ENCODE measurements around the gene BEST4.
"Not testable (repeated sequence)": the region's sequence is repeated elsewhere in the genome, so short reads cannot be mapped to it uniquely, and the experiment has no call there.

Gene BEST4

DNA sequence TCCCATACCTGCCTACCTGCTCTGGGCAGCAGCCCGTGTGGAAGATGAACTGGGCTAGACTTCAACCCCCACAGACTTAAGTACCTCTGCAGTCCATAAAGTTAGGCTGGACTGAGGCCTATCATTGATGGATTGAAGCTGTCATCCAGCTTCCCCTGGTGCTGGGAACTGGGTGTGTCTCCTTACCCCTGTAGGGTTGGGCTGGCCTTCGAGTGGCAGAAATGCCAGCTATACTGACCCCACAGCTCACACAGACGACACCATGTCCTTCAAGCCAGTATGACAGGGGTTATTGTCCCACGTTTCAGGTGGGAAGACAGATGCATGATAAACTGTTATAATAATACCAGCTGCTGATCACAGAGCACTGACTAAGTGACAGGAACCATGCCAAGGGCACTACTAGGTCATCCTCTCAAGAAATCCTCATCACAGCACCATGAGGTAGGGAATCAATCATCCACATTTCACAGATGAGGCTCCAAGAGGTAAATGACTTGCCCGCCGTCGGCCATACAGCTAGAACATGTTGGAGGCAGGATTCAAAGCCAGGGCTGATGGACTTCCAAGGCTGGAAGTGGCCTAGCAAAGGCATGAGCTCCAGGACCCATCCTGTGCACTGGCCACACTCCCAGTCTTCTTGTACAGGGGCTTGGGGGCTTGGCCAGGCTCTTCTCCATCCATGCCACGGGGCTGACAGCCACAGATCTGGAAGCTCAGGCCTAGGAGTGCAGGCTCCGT, at the start of gene BEST4:
TSS of gene BEST4 (minus strand) at position 51 of the 741 bp plus-strand sequence. CDS start 465 bp downstream, outside the sequence.
- no peak for DNase-seq

DNA sequence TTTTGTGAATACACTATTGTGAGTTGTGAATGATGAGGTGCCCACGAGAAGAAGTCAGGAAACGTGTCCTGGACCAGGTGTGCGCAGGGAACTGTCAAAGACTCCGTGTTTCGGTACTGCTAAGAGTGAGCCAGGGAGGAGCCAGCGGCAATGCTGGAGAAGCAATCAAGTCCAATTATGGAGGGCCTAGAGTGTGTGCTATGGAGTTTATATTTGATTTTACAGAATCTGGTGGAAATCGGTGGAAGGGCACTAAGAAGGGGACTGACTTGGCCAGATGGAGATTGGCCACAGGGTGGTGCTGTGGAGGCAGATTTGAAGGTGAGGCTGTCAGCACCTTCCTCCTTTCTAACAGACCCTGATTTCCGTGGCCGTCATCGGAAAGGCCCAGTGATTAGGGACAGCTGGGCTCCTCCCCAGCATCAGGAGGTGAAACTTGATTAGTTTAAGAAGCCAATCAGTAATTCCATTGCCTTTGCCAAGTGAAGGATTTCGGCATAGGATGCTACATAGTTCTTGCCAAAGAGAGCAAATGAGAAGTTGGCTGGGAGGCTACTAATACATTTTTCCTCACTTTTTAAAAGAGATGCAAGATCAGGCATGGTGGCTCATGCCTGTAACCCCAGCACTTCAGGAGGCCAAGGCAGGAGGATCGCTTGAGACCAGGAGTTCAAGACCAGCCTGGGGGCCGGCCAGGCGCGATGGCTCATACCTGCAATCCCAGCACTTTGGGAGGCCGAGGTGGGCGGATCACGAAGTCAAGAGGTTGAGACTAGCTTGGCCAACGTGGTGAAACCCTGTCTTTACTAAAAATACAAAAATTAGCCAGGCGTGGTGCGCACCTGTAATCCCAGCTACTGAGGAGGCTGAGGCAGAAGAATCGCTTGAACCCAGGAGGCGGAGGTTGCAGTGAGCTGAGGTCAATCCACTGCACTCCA, 48.0 kb upstream of the BEST4 start:
- peak; percentile 54 for DNase-seq

DNA sequence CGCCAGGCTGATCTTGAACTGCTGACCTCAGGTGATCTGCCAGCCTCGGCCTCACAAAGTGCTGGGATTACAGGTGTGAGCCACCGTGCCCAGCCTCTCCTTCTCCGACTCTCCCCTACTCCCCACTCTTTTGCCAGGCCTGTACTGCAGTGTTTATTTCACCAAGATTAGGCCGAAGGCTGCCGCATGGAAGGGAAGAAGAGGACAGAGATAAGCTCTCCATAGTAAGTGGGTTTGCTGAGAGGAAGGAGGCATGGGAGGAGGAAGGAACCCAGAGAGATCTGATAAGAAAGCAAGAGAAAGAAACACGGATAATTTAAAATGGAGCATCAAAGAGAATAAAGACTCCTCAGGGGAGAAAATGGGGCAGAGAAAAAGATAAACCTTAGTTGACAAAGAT, 46.4 kb upstream of the BEST4 start:
- DNase-seq = no peak

DNA sequence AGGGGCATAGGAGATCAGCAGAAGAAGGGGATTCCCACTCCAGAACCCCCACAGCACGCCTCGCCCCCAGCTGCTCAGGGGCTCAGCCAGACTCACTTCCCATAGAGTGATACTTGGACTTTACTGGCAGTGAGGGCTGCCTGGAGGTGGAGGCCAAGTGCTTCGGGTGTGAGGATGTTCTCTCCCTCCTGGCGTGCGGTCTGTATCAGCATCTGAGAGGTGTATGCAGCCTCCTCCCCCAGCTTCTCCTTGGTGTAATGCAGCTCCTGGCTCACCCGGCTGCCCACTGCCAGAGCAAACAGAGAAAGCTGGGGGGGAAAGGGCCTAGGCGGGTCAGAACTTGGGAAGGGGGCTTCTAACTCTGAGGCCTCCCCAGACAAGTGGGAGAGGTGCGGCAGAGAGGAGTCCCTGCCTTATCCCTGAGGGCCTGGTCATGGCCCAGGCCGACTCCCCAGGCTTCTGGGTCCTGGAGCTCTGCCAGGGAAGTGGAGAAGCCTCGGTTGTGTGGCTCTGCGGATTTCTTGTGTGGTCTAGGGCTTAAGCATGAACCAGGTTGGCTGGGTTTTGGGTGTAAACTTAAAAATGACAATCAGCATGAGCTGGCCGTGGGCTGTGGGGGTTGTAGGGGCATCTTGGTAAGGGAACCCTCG, 44.2 kb upstream of the BEST4 start:
- no peak for DNase-seq

GRCh38 chr1:44831516-44831915, 43.5 kb upstream of the BEST4 start:
- no peak for DNase-seq

DNA sequence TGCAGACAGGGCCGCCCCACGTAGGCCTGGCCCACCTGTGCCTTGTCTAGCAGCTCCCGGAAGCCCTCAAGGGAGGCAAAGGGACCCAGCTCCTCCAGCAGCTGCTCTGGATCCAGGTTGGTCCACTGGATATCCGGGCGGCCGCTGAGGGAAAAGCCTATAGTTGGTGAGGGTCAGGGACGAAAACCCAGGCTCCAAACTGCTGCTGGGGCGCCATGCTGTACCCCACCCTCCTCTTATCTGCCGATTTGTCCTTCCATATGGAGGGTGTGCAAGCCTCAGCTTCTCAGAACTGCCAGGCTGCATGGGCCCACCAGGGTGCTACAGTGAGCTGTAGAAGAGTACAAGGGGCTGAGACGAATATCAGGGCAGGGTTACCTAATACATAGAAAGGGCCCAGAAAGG, 42.9 kb upstream of the BEST4 start:
- DNase-seq = no peak

- DNase-seq = no peak
Measured at GRCh38 chr1:44829506-44830384, 41.8 kb upstream of the BEST4 start.

DNA sequence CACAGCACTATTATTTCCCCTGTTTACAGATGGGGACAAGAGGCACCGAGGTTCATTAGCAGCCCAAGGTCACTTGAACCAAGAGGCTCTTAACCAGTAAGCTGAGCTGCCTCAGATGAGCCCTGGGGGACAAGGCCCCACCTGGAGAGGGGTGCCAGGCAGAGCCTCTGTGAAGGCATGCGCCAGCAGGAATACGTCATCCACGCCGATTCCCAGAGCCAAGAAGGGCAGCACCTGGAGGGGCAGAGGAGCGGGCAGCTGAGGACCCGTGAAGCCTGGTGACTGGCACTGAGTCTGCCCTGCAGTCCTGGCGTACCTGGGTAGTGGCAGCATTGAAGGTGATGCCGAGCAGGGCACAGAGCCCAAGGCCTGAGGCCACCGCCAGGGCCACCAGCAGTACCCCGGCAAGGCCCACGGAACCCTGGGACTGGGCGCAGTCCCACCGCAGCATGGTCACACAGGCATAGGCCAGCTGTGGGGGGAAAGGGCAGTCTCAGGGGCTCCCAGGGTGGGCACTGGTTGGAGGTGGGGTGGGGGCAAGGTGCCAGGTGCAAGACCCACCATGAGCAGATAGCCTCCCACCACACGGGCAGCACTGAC, 41.0 kb upstream of the BEST4 start:
- DNase-seq = no peak

DNA sequence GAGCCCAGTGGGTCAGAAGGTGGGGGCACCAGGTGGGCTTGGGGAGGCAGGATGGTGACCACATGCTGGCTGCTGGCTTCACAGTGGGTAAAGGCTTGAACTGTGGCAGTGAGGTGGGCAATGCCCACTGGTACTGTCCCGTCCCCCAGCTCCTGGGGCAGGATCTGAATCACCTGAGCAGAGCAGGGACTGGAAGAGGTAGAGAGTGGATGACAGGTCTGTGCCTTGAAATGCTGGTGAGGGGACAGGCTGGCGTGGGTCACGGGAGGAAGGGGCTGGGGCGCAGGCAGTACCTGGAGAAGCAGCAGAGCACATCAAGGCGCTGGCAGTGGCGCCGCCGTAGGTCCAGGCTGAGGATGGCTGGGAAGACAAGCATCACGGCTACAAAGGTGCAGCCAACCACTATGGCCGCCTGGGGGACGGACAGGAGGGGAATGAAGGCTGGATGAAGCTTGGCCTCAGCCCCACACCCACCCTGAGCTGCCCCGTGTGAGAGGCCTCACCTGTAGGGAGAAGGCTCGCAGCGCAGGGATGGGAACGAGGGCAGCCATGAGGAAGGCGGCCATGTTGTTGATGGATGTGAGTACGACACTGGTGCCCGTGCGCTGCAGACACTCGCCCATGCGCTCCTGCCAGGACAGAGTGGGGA, 40.2 kb upstream of the BEST4 start:
- DNase-seq = no peak

DNA sequence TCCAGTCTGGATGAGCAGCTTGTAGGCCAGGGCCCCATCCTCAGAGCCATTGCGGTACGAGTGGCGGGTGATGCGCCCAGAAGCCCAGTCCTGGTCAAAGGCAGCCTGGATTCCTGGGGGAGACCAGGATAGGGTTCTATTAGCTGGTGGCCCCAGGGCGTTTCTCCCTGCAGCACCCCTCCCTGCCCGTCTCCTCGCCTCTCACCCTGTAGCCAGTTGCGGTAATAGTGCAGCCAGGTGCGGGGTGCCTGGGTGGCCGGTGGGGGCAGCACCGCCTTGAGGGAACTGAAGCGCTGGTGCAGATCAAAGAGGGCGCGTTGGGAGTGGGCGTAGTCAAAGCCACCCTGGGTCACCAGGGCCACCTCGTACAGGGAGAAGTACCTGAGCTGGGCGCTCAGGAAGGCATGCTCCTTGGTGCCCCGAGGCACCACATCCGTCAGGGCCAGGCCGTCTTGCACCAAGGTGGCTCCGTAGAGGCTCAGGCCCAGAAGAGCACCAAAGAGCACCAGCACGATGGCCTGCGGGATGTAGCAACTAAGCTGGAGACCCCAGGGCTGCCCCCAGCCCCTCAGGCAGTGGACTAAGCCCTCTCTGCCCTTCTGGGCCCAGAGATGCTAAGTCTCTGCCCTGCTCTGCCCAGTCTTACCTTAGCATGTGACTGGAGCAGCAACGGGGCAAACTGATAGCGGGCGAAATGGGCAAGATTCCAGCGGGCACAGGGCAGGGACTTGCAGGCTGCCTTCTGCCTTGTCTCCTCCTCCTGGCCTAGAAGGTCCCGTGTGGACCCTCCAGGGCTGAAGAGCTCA, 39.4 kb upstream of the BEST4 start:
- DNase-seq = no peak

- no peak for DNase-seq
Measured at GRCh38 chr1:44826375-44827196, 38.6 kb upstream of the BEST4 start.

- DNase-seq = not testable (repeated sequence)
Measured at GRCh38 chr1:44824392-44824791, 36.4 kb upstream of the BEST4 start.

- DNase-seq = no peak
Measured at GRCh38 chr1:44822981-44823451, 35.0 kb upstream of the BEST4 start.

DNA sequence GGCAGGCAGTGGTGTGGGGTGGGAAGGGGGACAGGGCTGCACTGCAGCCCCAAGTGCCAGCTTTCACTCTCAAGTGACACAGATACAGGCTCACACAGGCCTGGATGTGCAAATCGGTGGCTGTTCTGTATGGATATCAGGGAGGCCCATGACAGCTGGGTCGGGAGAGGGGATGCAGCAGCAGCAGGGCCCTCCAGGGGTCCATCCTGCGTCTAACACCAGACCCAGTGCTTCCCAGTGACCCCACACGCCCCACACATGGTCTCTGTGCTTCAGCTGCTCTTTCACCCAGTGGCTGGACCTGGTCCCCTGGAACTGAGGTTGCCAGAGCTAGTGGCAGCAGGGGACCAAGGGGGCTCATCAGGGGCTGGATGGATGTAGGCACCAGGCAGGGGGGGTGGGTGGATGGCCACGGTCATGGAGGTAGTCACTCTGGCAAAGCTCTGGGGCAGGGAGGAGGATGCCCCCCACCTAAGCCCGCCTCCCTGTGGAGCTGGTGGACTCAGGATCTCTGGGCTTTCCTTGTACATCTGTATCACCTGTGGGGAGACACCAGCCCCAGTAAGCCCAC, 34.2 kb upstream of the BEST4 start:
- no peak for DNase-seq

DNA sequence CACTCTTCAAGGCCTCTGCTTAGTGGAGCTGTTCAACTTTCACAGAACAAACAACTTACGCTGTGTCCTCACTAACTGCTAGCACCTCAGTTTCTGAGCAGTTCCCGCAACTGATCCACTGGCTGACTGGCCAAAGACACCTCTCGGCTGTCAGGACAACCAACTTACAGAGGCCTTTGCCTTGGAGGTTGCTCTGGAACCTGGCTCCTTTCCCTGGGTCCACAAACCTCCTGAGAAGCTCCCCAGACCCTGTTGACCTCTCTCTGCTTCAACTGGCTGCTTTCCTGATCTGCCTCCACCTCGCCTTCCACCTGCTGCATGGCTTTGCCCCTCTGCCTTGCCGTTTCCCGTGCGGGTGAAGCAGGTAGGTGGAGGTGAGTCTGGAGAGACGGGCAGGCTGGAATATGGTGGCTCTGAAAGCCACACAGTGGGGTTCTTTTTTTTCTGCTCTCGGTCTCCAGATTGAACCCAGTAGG, 33.3 kb upstream of the BEST4 start:
- DNase-seq = no peak

DNA sequence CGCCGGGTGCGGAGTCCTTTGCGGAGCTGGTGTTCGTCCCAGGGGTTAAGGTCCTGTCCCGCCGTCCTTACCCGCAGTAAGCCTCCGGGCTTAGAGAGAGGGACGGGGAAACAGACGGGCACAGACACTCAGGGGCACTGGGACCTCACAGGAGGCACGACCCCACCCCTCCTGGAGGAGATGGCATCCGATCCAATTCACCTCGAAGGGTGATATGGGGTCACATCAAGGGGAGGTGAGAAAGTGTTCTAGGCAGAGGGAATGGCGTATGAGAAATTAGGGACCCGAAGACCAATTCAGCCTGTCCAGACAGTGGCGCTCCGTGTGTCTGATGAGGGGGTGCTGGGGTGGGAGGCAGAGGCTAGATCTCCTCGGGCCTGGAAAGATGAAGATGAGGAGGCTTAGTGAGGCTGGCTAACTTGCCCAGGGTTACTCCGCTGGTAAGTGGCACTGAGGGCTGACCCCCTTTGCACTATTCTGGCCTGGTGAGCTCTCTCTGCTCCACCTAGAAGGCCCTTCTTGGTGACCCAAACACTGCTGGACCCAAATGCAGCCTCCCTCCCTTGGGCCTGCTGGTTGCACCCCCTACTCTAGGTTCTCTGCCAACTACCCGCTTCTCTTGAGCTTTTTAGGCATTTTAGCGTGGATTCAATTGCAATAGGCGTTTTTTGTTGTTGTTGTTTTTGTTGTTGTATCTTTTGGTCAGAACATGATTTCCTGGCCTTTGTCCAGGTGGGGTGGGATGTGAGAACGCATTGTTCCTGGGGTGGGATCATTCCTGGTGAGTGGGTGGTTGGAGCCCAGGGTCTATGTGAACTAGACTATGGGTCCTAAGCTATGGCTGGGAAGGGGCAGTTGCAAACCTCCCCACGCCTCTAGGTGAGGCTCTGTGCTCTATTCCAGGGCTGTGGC, 32.6 kb upstream of the BEST4 start:
- DNase-seq = no peak

DNA sequence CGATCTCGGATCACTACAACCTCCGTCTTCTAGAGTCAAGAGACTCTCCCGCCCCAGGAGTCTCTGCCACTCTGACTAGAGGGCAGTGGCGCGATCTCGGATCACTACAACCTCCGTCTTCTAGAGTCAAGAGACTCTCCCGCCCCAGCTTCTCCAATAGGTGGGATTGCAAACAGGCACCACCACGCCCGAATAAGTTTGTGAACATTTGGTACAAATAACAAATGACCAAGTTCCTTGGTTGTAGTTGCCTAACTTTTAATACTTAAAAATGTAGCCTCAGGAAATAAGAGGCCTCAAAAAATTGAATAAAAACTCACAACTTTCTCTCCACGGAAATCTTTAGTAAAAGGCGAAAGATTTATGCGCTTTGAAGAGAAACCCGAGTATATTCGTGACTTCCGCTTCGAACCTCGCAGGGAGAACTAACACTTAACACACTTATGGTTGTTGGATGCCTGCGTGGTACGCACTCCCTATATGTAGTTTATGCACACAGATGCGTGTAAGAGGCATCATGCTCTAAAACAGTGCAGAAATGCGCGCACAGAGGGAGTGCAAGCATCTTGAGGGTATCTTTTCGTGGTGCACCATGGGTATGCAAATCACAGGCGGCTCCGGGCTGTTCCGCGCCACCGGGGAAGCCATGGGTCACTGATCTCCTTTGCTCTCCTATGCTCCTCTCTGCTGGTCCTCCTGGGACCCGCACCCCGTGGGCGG, 31.8 kb upstream of the BEST4 start:
- DNase-seq = peak; percentile 96
